ENCODE measurements around the gene MED23.
"Not testable (repeated sequence)": the region's sequence is repeated elsewhere in the genome, so short reads cannot be mapped to it uniquely, and the experiment has no call there.

The MED23 gene

DNA sequence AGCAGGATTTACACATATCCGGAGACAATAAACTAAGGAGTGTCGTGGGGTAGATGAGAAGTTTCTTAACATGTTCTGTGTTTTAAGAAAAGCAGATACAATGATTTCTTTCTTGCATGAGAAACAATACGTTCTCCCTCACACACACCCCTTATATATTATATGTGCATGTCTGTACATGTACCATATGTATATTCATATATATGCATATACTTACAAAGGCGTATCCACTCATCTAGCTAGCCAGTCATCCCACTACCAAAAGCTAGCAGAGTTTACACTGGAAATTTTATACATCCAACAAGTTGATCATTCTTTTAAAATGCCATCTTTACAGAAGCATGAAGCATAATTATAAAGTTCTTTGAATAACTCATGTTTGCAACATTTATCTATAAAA lies 40.1 kb downstream of the MED23 start:
- no peak for DNase-seq
- intact Hi-C loops (cut with DNase I), result no loop called here

DNA sequence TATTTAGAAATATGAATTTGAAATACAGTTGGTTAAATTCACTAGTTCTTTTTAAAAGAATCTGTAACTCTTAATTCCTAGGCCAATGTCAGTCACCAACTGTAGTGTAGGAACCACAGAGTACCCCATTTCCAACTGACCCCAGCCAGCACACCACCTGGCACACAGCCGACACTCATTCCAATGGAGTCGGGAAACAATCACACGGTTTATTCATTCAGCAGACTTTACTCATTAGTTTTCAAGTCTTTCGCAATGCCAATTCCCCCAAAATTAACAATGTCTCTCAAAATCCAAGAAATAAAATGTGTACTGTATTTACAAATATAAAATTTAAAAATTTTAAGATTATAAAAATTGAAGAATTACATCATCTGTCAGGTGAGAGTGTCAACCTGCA lies 41.5 kb downstream of the MED23 start:
- intact Hi-C loops (cut with DNase I), result no loop called here
- DNase-seq, result peak in 2 of 10 donors; percentile 13 to 17

DNA sequence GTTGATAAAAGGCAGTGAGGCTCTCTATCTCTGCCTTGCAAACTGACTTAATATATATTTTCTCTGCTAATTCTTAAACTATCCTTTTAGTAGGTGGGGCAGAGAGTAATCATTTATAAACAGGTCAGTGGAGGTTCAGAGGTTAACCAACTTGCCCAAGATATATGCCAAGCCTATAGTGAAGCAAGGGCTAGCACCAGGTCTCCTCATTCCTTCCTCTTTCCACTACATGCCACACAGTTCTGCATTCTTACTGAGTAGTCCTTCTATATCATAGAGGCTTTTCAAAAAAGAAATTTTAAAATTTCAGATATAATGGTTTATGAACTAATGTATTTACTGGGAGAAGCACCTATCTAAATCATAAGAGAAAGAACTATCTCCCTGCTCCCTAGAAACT lies 46.5 kb downstream of the MED23 start:
- no peak for DNase-seq
- intact Hi-C loops (cut with DNase I), result no loop called here

DNA sequence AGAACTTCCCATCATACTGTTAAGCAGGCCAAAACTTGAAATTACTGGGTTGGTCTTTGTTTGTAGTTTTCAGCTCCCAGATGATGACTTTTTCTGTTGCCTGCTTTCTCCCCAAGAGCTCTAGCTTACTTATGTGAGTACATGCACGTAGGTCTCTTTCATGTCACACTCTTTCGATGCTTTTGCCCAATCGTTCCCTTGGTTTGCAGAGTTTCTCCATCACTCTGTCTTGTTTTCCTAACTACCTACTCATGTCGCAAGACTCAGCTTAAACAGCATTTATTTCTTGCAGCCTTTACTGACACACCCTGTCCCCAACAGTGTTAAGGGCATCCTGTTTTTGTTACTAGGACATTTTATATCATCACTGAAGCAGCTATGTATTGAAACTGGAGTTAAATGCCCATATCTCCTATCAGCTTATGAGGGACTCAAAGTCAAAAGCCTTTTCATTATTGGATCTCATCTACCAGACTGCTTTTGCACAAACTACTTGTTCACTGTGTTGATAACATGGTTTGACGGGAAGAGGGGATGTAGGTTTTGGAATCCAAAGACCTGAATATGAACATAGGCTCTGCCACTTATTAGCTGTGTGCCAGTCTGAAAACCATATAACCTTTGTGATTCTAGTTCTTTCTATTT lies 52.1 kb downstream of the MED23 start:
- intact Hi-C loops (cut with DNase I), result no loop called here
- no peak for DNase-seq

DNA sequence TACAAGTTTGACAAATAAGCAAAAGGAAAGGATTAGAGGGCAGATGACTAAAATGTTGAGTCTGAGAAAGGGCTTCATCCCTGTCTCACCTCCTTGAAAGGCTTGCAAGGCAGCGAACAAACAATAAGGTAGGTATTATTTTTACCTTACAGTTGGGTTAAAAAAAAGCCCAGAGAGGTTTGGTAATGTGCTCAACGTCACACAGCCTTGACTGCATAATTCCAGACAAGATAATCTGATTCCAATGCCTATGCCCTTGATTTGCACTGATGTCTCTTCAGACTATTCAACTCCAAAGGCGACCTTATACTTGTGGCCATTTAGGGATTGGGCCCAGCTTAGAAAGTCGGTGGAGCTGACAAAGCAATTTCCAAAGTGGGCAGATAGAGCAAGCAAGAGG lies 53.4 kb downstream of the MED23 start:
- intact Hi-C loops (cut with DNase I), result no loop called here
- no peak for DNase-seq

DNA sequence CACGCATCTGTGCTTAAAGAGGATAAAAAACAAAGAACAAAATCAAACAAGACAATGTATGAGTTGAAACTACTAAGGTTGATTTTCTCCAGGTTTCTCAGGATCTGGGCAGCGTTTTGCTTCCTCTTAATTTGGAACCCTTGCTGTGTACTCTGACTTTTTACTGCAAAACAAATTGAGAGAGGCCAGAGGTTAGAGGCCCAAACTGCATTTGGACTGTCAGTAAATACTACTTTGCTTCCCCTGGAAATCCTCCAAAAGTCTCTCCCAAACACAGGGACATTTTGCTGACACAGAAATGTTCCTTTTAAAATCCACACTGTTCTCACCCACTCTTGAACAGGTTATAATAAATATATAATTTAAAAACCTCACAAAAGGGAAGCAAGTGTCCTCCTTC lies 53.9 kb downstream of the MED23 start:
- DNase-seq, result no peak
- intact Hi-C loops (cut with DNase I), result no loop called here

DNA sequence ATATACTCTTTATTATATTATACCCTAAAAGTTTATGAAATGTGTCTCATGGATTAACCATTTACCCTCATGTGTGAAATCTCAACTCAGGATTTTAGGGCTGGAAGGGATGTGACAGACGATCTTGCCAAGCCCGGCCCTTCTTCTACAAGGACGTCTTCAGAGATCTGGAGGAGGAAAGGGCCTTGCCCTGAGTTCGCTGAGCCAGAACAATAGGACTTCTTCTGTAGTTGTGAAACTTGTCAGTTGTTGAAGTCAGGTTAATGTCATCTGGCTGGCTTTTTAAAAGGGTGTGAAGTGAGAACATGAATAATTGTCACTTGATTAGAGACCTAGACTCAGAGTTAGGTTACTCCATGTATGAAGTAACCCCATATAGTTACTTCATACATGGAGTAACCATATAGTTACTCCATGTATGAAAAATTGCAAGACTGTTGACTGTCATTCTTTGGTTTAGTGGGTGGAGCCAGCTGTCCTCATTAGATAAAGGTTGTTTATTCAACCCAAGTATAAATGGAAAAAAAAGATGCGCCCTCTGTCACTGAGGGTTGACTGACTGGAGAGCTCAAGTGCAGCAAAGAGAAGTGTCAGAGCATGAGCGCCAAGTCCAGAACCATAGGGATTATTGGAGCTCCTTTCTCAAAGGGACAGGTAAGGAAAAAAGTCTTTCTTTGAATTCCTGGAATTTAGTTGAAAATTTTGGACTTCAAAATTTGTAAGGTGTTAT lies 55.2 kb downstream of the MED23 start, which contains the start of gene ARG1:
TSS of gene ARG1 (plus strand) at position 541 of the 730 bp plus-strand sequence. CDS start at position 598, 57 bp downstream.
- no peak for DNase-seq
- intact Hi-C loops (cut with DNase I), result no loop called here

DNA sequence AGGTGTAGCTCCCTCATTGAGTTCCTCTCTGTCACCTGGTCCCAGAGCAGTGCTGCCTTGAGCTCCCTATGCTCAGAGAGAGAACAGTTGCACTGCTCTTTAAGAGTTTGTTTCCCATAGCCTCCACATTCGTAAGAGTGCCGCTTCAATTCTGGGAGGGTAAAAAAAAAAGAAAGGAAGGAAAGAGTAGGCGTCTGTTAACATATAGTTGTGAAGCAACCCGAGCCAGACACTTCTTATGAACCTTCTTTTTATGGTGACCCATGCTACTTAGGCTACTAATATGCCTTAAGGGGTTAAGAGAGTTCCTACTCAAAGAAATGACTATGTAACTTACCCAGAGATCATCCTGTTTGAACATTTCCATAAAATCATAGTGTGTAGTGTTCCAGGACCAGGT lies 59.3 kb downstream of the MED23 start:
- no peak for DNase-seq
- intact Hi-C loops (cut with DNase I), result no loop called here

DNA sequence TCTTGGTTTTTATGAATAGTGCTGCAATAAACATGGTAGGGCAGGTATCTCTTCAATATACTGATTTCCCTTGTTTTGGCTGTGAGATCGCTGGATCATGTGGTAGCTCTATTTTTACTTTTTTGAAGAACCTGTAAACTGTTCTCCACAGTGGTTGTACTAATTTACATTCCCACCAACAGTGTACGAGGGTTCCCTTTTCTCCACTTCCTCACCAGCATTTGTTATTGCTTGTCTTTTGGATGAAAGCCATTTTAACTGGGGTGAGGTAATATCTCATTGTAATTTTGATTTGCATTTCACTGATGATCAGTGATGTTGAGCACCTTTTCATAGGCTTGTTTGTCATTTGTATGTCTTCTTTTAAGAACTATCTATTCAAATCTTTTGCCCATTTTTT lies 63.0 kb downstream of the MED23 start:
- DNase-seq, result no peak
- intact Hi-C loops (cut with DNase I), result no loop called here

DNA sequence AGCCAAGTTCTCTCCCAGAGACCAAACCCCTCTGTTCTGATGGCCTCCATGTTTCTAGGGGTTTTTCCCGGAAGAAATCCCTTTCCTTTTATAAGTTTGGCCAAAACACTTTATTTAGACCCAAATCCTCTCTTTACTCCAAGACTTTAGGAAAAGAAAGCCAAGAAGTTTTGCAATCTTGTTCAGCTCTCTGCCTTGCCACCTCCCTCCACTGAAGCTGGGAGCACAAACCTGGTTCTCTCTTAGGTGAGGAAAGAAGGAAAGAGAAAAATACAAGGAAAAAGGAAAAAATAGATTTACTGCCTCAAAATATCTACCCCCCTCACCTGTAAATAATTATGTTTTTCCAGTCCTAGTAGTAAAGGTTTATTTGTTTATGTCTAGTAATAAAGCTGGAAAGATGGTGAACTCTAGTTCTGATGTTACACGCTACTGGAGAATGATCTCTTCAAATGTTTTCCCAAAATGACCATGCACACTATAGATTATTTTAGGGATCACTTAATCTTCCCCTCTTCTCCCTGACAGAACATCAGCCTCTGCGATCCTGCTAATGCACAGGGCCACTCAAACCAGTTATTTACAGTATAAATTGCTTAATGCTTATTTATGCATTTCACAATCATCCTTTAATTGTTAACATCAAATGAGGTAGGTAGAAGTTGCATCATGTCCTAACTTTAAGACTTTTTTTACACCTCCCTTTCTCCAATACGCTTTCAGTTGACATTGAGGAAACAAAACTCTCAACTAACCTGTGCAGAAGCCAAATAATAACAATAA lies 65.9 kb downstream of the MED23 start:
- intact Hi-C loops (cut with DNase I), result no loop called here
- no peak for DNase-seq

DNA sequence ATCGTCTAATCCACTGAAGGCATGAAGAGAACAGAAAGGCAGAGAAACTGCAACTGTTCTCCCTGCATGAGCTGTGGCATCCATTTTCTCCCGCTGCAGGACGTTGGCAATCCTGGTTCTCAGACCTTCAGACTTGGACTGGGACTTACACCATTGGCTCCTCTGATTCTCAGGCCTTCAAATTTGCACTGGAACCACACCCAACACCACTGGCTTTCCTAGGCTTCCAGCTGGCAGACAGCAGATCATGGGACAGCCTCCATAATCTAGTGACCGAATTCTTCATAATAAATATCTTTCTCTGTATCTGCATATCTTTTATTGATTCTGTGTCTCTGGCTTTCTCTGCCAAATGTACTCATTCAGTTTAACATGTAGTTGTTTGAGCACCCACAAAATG lies 69.1 kb downstream of the MED23 start:
- intact Hi-C loops (cut with DNase I), result no loop called here
- no peak for DNase-seq

DNA sequence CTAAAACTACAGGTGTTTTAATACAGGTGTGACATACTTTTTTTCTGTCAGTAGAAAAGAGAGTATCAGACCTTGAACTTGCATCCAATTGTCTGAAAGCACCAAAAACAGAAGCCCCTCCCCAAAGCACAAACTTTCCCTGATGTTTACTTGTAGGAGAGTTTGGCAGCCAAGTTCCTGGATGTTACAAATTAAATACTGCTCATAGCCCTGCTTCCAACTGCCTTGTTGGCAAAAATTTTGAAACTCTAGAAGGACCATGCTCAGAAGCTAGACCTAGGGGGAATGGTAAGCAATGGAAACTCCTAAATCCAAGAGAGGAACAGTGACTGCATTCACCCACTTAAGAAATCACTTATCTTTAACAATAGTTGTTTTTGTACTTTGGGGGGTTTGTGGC lies 72.0 kb downstream of the MED23 start:
- intact Hi-C loops (cut with DNase I), result no loop called here
- DNase-seq, result no peak

DNA sequence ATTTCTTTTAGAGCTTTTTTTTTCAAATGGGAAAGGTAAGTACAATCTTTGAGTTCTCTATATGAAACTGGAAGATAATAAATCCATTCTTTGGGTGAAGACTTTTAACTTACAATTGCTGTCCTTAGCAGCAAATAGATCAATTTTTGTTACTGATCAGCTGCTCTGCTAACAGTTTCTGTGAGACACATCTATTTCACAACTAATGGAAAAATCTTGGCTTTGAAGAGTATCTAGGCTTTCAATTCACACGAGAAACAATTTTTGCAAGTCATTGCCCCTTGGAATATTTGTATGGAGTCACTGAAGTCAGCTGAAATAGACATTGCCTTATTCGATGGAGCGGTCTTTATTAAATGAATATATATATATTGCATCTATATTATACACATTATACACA lies 75.5 kb downstream of the MED23 start:
- DNase-seq, result no peak
- intact Hi-C loops (cut with DNase I), result no loop called here

DNA sequence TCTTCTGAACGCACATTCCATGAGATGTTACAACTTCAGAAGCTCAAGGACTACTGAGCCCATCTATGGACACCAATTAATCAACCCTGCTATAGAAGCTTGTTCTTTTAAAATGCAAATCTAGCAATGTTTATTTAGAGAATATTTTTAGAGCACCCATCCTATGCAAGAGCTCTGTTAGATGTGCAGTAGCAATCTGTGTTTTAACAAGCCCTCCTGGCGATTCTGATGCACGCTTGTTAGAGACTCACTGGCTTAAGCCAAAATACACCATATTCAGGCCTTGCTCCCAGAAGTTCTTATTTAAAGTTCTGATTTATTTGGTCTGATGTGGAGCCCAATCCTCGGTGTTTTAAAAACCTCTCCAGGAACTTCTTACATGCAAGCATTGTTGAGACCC lies 76.1 kb downstream of the MED23 start:
- intact Hi-C loops (cut with DNase I), result no loop called here

DNA sequence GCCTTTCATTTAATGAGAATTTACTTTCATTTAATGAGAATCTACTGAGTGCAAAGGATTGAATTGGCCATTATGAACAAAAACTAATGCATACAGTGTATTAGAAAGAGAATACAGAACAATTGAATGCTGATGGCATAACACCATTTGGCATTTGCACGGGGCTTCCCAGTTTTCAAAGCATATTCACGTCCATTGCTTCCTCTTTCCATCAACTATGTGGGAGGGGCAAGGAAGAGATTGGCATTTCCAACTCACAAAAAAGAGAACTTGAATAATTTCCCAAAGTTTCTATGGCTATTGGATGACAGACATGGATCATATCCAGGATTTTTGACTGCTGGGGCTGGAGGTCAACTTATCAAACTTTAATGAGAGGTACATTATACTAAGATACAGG lies 78.2 kb downstream of the MED23 start:
- intact Hi-C loops (cut with DNase I), result no loop called here
- DNase-seq, result no peak

More for the DNA sequence above, 76.1 kb downstream of the MED23 start:
- no peak for DNase-seq

DNA sequence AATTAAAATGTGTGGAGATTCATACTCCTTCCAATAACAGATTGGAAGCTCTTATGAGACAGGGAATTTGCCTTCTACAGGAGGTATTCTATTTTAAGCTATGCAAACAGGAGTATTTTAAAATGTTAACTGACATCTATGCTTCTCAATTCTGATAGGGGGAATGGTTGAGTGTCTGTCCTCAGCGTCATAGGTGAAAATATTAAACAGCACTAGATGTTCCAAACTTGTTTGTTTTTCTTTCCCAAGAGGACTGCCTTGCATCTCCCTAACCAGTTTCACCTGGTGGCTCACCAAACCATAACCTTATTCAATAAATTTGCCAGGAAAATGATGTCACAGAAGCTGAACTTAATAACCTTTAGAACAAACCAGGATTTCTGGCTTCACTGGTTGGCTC lies 79.6 kb downstream of the MED23 start:
- intact Hi-C loops (cut with DNase I), result no loop called here
- DNase-seq, result no peak

DNA sequence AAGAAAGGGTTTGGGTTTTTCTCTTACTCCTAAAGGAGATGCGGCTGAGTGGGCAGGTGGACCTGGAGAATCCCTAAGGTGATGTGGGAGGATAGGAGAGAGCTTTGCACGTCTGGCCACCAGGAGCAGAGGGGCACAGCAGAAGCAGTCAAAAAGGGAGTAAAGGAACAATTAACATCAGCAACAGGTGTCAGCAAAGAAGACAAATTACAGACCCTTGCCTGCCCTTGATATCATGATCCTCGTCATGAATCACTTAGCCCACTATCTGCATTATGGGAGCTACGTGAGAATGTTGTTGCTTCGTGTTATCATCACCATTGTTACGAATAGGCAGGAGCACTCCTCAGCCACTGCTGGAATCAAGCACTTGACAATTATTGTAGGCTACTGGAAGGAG lies 80.6 kb downstream of the MED23 start:
- intact Hi-C loops (cut with DNase I), result no loop called here
- no peak for DNase-seq

DNA sequence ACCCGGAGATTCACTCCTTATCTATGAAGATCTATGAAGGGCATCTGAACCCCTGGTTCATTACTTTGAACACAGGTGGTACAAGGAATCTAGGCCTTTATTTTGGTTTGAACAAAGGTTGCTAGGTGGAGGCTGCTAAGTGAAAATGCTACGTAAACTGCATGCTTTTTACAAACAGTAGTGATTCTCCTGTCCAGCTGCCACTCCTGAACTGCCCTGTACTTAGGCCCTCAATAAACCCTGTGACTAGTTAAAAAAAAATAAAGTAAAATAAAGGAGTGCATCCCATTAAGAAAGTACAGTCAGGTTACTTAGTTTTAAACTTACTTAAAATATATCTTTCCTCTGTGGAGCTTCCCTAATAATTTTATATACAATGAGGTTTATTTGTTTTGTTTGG lies 82.7 kb downstream of the MED23 start:
- DNase-seq, result no peak
- intact Hi-C loops (cut with DNase I), result no loop called here

DNA sequence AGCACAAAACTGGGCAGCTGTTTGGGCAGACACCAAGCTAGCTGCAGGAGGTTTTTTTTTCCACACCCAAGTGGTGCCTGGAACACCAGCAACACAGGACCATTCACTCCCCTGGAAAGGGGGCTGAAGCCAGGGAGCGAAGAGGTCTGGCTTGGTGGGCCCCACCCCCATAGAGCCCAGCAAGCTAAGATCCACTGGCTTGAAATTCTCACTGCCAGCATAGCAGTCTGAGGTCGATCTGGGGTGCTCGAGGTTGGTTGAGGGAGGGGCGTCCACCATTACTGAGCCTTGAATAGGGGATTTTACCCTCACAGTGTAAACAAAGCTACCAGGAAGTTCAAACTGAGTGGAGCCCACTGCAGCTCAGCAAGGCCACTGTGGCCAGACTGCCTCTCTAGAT lies 89.4 kb downstream of the MED23 start:
- DNase-seq, result not testable (repeated sequence)
- intact Hi-C loops (cut with DNase I), result loop anchor here (5.0 kb wide), 1 partner anchor 656 kb away; no protein-coding TSS in a partner anchor

DNA sequence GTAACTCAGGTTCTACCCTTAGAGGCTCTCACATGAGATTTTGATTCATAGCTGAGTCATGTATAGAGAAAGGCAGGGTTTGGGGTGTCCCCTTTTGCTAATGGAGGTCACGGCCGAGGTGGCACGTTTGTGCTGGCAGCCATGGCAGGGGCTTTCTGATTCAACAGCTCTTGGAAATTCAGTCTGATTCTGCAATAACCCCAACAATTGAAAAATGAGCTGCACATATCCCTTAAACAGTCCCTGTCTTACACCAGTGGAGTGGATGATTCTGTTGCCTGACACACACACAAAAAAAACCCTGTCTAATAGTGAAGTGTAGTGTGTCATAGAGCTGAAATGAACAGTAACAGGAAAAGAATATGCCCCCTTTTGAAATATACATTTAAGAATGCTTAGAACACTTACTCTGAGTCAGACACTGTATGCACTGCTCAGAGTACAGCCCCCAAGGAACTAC lies 95.4 kb downstream of the MED23 start:
- intact Hi-C loops (cut with DNase I), result no loop called here
- DNase-seq, result no peak

DNA sequence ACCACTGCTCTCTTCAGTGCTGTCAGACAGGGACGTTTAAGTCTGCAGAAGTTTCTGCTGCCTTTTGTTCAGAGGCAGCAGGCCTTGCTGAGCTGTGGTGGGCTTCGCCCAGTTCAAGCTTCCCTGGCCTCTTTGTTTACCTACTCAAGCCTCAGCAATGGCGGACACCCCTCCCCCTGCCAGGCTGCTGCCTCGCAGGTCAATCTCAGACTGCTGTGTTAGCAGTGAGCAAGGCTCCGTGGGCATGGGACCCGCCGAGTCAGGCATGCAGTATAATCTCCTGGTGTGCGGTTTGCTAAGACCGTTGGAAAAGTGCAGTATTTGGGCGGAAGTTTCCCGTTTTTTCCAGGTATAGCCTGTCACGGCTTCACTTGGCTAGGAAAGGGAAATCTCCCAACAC lies 96.4 kb downstream of the MED23 start:
- DNase-seq; intact Hi-C loops (cut with DNase I): not testable (repeated sequence)

Data from posterior cingulate gyrus (tissue), 11 donors.